Measurements from ENCODE around the gene PRUNE2. TPM values are rescaled to one million over a fixed set of nuclear protein-coding genes. Genes with fewer than 3 reads are reported as not detected.
"Not testable (repeated sequence)": the region's sequence is repeated elsewhere in the genome, so short reads cannot be mapped to it uniquely, and the experiment has no call there.

The PRUNE2 gene
- total and polyA plus RNA-seq, 11 donors: 0.51 to 7.7 (median 1.4) TPM

DNA sequence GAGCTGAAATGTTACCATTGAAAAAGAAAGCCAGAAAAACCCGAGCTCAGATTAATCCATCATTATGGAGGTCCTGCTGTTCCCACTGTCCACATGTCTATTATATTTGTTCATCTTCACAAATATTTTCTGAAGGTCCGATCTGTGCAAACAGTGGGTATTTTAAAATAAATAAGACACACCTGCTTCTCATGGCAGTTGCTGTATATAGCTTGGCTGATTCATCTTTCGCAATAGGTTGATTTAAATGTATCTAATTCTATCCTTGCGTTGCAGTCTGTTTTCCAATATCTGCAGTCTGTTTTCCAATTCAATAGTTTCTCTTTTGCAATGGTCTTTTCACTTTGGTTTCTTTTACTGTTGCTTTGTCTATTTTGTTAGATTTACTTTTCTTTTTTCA is 229.1 kb downstream of the PRUNE2 start:
- DNase-seq (no peak), ATAC-seq (no peak)
- H3K36me3 ChIP-seq: no peaks in the 10 kb centered on the region
- 86 to 90% (median 89%) methylated on average over 4 of the region's 4 CpGs for WGBS, 4 donors
- no peaks in the 10 kb centered on the region for H3K27me3 ChIP-seq
- peaks cover 0 to 5% (median 0%) of the 10 kb centered on the region in 12 donors for H3K4me1 ChIP-seq
- intact Hi-C loops (cut with DNase I): no loop called here
- TF ChIP-seq, protein P1, sequence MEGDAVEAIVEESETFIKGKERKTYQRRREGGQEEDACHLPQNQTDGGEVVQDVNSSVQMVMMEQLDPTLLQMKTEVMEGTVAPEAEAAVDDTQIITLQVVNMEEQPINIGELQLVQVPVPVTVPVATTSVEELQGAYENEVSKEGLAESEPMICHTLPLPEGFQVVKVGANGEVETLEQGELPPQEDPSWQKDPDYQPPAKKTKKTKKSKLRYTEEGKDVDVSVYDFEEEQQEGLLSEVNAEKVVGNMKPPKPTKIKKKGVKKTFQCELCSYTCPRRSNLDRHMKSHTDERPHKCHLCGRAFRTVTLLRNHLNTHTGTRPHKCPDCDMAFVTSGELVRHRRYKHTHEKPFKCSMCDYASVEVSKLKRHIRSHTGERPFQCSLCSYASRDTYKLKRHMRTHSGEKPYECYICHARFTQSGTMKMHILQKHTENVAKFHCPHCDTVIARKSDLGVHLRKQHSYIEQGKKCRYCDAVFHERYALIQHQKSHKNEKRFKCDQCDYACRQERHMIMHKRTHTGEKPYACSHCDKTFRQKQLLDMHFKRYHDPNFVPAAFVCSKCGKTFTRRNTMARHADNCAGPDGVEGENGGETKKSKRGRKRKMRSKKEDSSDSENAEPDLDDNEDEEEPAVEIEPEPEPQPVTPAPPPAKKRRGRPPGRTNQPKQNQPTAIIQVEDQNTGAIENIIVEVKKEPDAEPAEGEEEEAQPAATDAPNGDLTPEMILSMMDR (IDR thresholded peaks at IDR 0.05): no peak
- no peak for TF ChIP-seq POLR2A (IDR thresholded peaks at IDR 0.05)
- peaks cover 0 to 7% (median 0%) of the 10 kb centered on the region in 12 donors for H3K9me3 ChIP-seq
- no peak overlapping the region for H3K27ac ChIP-seq
- H3K4me3 ChIP-seq: no peak overlapping the region

DNA sequence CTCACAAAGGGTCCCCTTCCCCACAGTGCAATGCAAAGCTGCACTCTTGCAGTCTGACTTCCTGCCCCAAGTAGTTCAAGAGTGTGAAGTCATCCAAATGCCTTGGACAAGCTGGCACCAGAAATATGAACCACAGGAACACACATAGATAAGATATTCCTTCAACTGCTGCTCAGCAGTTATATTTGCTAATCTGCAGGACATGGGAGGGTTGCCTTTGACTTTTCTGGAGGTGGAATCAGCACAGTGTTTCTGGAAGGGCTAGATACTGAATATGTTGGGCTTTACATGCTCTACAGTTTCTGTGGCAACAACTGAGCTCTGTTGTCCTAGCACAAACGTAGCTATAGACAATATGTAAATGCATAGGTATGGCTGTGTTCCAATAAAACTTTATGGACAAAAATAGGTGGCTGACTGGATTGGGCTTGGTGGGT is 238.4 kb downstream of the PRUNE2 start:
- WGBS, 4 donors: 15 to 44% (median 18%) methylated on average over 1 of the region's 1 CpG
- Histone ChIP-seq H3K27me3 (no peaks in the 10 kb centered on the region), H3K9me3 (no peaks in the 10 kb centered on the region), H3K4me1 (peaks cover 0 to 9% (median 0%) of the 10 kb centered on the region in 12 donors), H3K4me3 (no peak overlapping the region), H3K36me3 (no peaks in the 10 kb centered on the region), H3K27ac (no peak overlapping the region)
- ATAC-seq (peak in 1 of 4 donors; percentile 63), DNase-seq (no peak)
- intact Hi-C loops (cut with DNase I): loop anchor here in 3 of 10 donors (5.0 kb wide), 1 partner anchor 35 kb away; no protein-coding TSS in a partner anchor
- TF ChIP-seq POLR2A (IDR thresholded peaks at IDR 0.05): no peak
- TF ChIP-seq, protein P1 (IDR thresholded peaks at IDR 0.05): no peak

DNA sequence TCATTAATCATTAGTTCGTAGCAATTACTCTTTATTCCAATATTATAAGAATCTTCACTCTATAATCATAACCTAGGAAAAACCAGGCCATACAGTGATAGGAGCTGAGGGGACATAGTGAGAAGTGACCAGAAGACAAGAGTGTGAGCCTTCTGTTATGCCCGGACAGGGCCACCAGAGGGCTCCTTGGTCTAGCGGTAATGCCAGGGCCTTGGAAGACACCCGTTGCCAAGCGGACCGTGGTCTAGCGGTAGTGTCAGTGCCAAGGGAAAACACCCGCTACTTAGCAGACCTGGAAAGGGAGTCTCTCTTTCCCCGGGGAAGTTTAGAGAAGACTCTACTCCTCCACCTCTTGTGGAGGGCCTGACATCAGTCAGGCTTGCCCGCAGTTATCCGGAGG is 239.9 kb downstream of the PRUNE2 start:
- intact Hi-C loops (cut with DNase I): loop anchor here in 3 of 10 donors (5.0 kb wide), 1 partner anchor 36 kb away; no protein-coding TSS in a partner anchor
- peak in 3 of 5 donors; percentile 27 to 37 (median 30) for DNase-seq
- not testable (repeated sequence) for H3K27me3 ChIP-seq, H3K36me3 ChIP-seq, H3K9me3 ChIP-seq, ATAC-seq, H3K4me3 ChIP-seq, H3K27ac ChIP-seq
- TF ChIP-seq, protein P1 (IDR thresholded peaks at IDR 0.05): peak in 8 of 12 donors; percentile 24 to 48 (median 34)
- peaks cover 0 to 15% (median 0%) of the 10 kb centered on the region in 12 donors for H3K4me1 ChIP-seq
- 66 to 79% (median 72%) methylated on average over 11 of the region's 11 CpGs for WGBS, 4 donors

DNA sequence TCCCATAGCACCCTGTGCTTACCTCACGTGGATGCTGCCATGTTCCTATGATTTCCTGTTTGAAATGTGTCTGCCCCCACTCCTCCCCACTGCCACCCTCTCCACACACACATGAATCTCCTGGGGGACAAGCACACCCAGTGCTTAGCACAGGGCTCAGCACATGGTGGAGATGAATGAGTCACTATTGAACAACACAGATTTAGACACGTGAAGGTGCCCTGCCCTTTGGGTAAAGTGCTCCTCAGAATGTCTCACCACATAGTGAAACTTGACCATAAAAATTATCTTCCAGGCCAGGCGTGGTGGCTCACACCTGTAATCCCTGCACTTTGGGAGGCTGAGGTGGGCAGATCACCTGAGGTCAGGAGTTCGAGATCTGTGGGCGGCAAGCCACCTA is 240.5 kb downstream of the PRUNE2 start:
- Histone ChIP-seq H3K27me3 (no peaks in the 10 kb centered on the region), H3K4me1 (peaks cover 0 to 15% (median 0%) of the 10 kb centered on the region in 12 donors), H3K9me3 (peaks cover 0 to 5% (median 0%) of the 10 kb centered on the region in 12 donors), H3K27ac (no peak overlapping the region), H3K36me3 (no peaks in the 10 kb centered on the region), H3K4me3 (no peak overlapping the region)
- TF ChIP-seq POLR2A (IDR thresholded peaks at IDR 0.05): no peak
- TF ChIP-seq, protein P1 (IDR thresholded peaks at IDR 0.05): no peak
- intact Hi-C loops (cut with DNase I): loop anchor here in 3 of 10 donors (5.0 kb wide), 1 partner anchor 37 kb away; no protein-coding TSS in a partner anchor
- no peak for ATAC-seq
- DNase-seq: no peak
- 89 to 94% (median 91%) methylated on average over 5 of the region's 5 CpGs for WGBS, 4 donors

Data from heart left ventricle (tissue), 16 donors.